CD4-positive, CD25-positive, alpha-beta regulatory T cell (primary cell): ENCODE measurements around the gene SNX33. TPM values are rescaled to one million over a fixed set of nuclear protein-coding genes. Genes with fewer than 3 reads are reported as not detected.
A peak's percentile ranks its signal among the peaks of the same experiment; 100 is the strongest.

Experiments used
- ATAC-seq, 2 donors: fragments of 150-1000 bp; cut with Tn5 transposase; one replicate each; pipeline ENCODE4 v1.10.0; 2021; ENCODE audit warnings: low read depth in 2 of 2, moderate number of reproducible peaks in 2 of 2, moderate library complexity in 1 of 2
- DNase-seq, 3 donors: peaks; one replicate each; pipeline versions ENCODE4 v3.0.0 to v3.0.0-alpha.2; 2012 to 2022; ENCODE audit warnings: mixed read lengths in 1 of 3
- H3K27ac ChIP-seq: one replicate; pipeline ENCODE4 v1.7.0; 2013; ENCODE audit warnings: mild to moderate bottlenecking, low read length; ENCODE audit not compliant: insufficient read depth, poor library complexity, severe bottlenecking
- H3K27me3 ChIP-seq: one replicate; pipeline ENCODE4 v1.7.0; 2013; ENCODE audit warnings: low read length; ENCODE audit not compliant: control insufficient read depth, insufficient read depth
- H3K36me3 ChIP-seq: one replicate; pipeline ENCODE4 v1.7.0; 2013; ENCODE audit warnings: mild to moderate bottlenecking, low read length, moderate library complexity; ENCODE audit not compliant: control insufficient read depth, insufficient read depth
- H3K4me1 ChIP-seq: 2 replicates; pipeline ENCODE4 v1.7.0; 2013; ENCODE audit warnings: mild to moderate bottlenecking, low read length; ENCODE audit not compliant: insufficient read depth, control insufficient read depth, poor library complexity, severe bottlenecking
- H3K4me3 ChIP-seq: one replicate; pipeline ENCODE4 v1.7.0; 2013; ENCODE audit warnings: low read depth, mild to moderate bottlenecking, low read length, moderate library complexity
- H3K9me3 ChIP-seq, 2 experiments: 1 replicate in 1 of 2; 2 replicates in 1 of 2; pipeline ENCODE4 v1.7.0; 2013; ENCODE audit warnings: low read length in 2 of 2, mild to moderate bottlenecking in 1 of 2, moderate library complexity in 1 of 2; ENCODE audit not compliant: control insufficient read depth in 2 of 2
- H3K27ac Mint-ChIP-seq, 3 donors: one replicate each; pipeline ENCODE4 v1.8.0; 2020 to 2022; ENCODE audit warnings: mild to moderate bottlenecking in 3 of 3, mixed read lengths in 3 of 3, moderate library complexity in 2 of 3
- H3K27me3 Mint-ChIP-seq: one replicate; pipeline ENCODE4 v1.8.0; 2022; ENCODE audit warnings: mild to moderate bottlenecking, mixed read lengths
- H3K36me3 Mint-ChIP-seq: one replicate; pipeline ENCODE4 v1.8.0; 2020; ENCODE audit warnings: mixed read lengths
- H3K4me1 Mint-ChIP-seq, 4 donors: one replicate each; pipeline ENCODE4 v1.8.0; 2020 to 2022; ENCODE audit warnings: mixed read lengths in 4 of 4, mild to moderate bottlenecking in 1 of 4
- H3K4me3 Mint-ChIP-seq, 4 donors: one replicate each; pipeline ENCODE4 v1.8.0; 2020 to 2022; ENCODE audit warnings: mild to moderate bottlenecking in 4 of 4, mixed read lengths in 4 of 4, moderate library complexity in 3 of 4
- H3K9me3 Mint-ChIP-seq, 7 donors: one replicate each; pipeline ENCODE4 v1.8.0; 2020 to 2022; ENCODE audit warnings: mixed read lengths in 7 of 7, mild to moderate bottlenecking in 3 of 7, moderate library complexity in 2 of 7
- polyA plus RNA-seq, 4 donors: library from polyadenylated mRNA; unstranded; fragments of 300-500 nt; fragmentation: Illumina TruSeq; gene quantifications; one replicate each; pipeline ENCODE4 v1.2.3, GENCODE V29; 2021
- total RNA-seq: library from RNA; stranded (reverse); gene quantifications from one replicate; pipeline ENCODE4 v1.2.3, GENCODE V29; 2022

SNX33 gene
- total and polyA plus RNA-seq, 5 donors from 2014 or later, result 0.03 to 2.1 (median 0.78) TPM

- peak overlapping the region; percentile 89 to 95 (median 94) for H3K4me3 Mint-ChIP-seq
- H3K27me3 ChIP-seq, result no peaks in the 10 kb centered on the region
- H3K4me3 ChIP-seq, result peak overlapping the region; percentile 95
- peaks cover 7% of the 10 kb centered on the region for H3K36me3 Mint-ChIP-seq
- peak overlapping the region in 2 of 3 donors; percentile 97 to 98 for H3K27ac Mint-ChIP-seq
- no peak for ATAC-seq
- no peaks in the 10 kb centered on the region for H3K9me3 ChIP-seq
- peaks cover 3% of the 10 kb centered on the region for H3K36me3 ChIP-seq
- H3K4me1 Mint-ChIP-seq, result peaks cover 7 to 44% (median 28%) of the 10 kb centered on the region in 4 donors
- no peak for DNase-seq
- H3K27me3 Mint-ChIP-seq, result no peaks in the 10 kb centered on the region
- H3K4me1 ChIP-seq, result peaks cover 40% of the 10 kb centered on the region
- no peak overlapping the region for H3K27ac ChIP-seq
- H3K9me3 Mint-ChIP-seq, result no peaks in the 10 kb centered on the region
Observed at GRCh38 chr15:75637245-75638009, 10.3 kb upstream of the SNX33 start.

DNA sequence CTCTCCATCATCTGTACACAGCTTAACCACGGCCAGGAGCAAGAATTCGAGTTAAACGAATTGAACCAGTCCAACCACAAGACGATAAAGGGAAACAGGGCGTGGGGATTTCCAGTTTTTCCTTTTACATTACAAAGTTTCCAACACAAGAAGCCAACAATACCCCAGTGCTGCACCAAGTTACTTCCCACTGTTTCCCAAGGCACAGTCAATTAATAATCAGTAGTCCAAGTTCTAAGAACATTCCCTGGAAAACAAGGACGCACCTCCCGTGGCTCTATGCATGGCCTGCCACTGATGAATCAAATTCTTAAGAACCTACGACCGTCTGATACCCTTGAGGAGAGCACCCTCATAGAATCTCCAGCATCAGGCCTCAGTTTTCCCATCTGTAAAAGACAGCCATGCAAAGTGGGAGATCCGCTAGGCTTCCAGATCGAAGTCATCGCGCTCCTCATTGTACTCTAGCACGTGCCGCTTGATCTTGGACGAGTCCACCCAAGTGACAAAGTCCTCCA lies 8.5 kb upstream of the SNX33 start:
- DNase-seq, result no peak

DNA sequence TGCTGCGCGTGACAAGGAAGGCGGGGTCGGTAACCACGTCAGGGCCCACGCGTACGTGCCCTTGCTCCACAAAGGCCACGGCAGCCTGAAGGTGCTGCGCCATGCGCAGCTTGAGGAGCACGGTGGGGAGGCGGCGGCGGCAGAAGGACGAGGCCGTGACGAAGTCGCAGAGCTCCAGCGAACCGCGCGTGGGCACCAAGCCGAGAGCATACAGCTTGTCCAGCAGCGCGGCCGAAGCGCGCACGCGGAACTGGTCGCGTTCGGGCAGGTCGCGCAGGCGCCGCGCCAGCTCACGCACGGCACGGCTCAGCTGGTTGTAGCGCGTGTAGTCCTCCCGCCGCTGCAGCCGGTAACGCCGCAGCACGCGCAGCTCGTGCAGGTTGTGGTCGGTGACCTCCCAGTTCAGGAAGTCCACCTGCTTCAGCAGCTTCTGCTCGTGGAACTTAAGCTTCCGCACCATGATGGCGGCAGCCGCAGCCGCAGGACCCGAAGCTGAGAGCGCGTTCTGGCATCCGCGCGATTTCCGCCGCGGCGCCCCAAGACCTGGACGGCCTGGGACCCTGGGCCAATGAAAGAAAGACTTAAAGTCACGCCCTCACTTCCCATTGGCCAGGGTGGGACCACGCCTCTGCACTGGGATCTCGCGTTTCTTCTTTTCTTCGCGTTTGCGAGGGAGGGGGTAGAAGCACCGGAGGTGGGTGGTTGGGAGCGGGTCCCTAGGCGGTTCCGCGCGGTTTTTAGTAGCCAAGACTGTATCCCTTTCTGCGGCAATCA lies 7.8 kb upstream of the SNX33 start, which contains the start of gene IMP3:
IMP3 (minus strand) TSS at position 516 of the 774 bp plus-strand sequence; CDS start at position 460, 56 bp downstream.
- peaks cover 40% of the 10 kb centered on the region for H3K4me1 ChIP-seq

More for the DNA sequence above, 8.5 kb upstream of the SNX33 start:
- ATAC-seq, result no peak
- Mint-ChIP-seq H3K4me3 (peak overlapping the region; percentile 89 to 95 (median 94)), H3K27me3 (no peaks in the 10 kb centered on the region), H3K36me3 (peaks cover 7% of the 10 kb centered on the region), H3K9me3 (no peaks in the 10 kb centered on the region), H3K4me1 (peaks cover 7 to 44% (median 32%) of the 10 kb centered on the region in 4 donors), H3K27ac (peak overlapping the region; percentile 94 to 98 (median 97))
- H3K36me3 ChIP-seq, result peaks cover 3% of the 10 kb centered on the region
- peaks cover 40% of the 10 kb centered on the region for H3K4me1 ChIP-seq
- no peaks in the 10 kb centered on the region for H3K27me3 ChIP-seq
- no peaks in the 10 kb centered on the region for H3K9me3 ChIP-seq
- peak overlapping the region; percentile 95 for H3K4me3 ChIP-seq
- peak overlapping the region; percentile 92 for H3K27ac ChIP-seq

DNA sequence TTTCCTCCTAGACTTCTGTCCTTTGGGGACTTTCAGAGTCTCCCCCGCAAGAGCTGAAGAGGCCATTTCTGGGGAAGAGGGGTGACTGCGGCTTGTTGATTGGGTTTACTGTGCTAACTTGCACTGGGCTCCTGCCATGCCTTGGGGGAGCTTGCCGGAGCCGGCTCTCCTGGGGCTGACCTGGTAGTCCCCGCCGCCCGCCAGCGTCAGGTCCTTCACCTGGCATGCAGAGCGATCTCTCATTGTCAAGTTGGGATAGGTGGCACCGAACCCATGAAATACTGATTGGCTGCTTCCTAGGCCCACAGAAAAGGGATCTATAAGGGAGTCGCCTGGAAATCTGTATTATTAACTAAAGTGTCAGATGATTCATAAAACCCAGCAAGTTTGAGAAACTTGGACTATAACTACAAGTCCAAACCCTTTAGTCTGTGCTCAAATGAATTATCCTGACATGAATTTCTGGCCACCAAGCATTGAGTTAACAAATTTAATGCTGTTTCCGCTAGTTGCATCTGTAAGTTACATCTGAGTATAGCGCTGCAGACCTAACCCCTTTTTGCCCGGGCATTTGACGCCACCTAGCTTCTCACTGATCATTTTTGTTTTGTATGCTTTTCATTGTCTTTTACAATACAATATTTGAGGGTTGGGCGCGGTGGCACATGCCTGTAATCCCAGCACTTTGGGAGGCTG lies 7.1 kb upstream of the SNX33 start:
- Histone ChIP-seq H3K27me3 (no peaks in the 10 kb centered on the region), H3K4me1 (peaks cover 40% of the 10 kb centered on the region), H3K4me3 (peak overlapping the region; percentile 95), H3K27ac (peak overlapping the region; percentile 92), H3K9me3 (no peaks in the 10 kb centered on the region), H3K36me3 (peaks cover 3% of the 10 kb centered on the region)
- Mint-ChIP-seq H3K27ac (peak overlapping the region; percentile 94 to 98 (median 97)), H3K4me3 (peak overlapping the region; percentile 89 to 95 (median 94)), H3K27me3 (no peaks in the 10 kb centered on the region), H3K36me3 (peaks cover 7% of the 10 kb centered on the region), H3K9me3 (no peaks in the 10 kb centered on the region), H3K4me1 (peaks cover 7 to 41% (median 34%) of the 10 kb centered on the region in 4 donors)
- DNase-seq (peak; percentile 33 to 89 (median 79)), ATAC-seq (peak; percentile 32 to 35)

More for the DNA sequence above, 7.8 kb upstream of the SNX33 start, which contains the start of gene IMP3:
- H3K4me1 Mint-ChIP-seq, result peaks cover 7 to 44% (median 33%) of the 10 kb centered on the region in 4 donors
- no peaks in the 10 kb centered on the region for H3K9me3 Mint-ChIP-seq
- peak within 1 kb of the TSS; percentile 94 to 98 (median 97) for H3K27ac Mint-ChIP-seq
- ATAC-seq (peak; percentile 92 to 93), DNase-seq (peak; percentile 91 to 99 (median 95))
- peak within 1 kb of the TSS; percentile 92 for H3K27ac ChIP-seq
- H3K27me3 Mint-ChIP-seq, result no peaks in the 10 kb centered on the region
- peaks cover 7% of the 10 kb centered on the region for H3K36me3 Mint-ChIP-seq
- no peaks in the 10 kb centered on the region for H3K27me3 ChIP-seq
- H3K9me3 ChIP-seq, result no peaks in the 10 kb centered on the region
- peak within 1 kb of the TSS; percentile 95 for H3K4me3 ChIP-seq
- H3K4me3 Mint-ChIP-seq, result peak within 1 kb of the TSS; percentile 89 to 95 (median 94)
- peaks cover 3% of the 10 kb centered on the region for H3K36me3 ChIP-seq

DNA sequence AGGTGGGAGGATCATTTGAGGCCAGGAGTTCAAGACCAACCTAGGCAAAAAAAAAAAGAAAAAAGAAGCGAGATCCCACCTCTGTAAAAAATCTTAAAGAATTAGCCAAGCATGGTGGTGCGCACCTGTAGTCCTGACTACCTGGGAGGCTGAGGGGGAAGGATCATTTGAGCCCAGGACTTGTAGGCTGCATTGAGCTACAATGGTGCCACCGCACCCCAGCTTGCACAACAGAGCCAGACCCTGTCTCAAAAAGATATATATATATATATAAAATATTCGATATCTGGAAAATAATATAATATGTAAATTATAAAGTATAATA lies 6.6 kb upstream of the SNX33 start:
- Mint-ChIP-seq H3K4me1 (peaks cover 7 to 42% (median 34%) of the 10 kb centered on the region in 4 donors), H3K9me3 (no peaks in the 10 kb centered on the region), H3K27me3 (no peaks in the 10 kb centered on the region), H3K4me3 (peak overlapping the region; percentile 89 to 95 (median 94)), H3K36me3 (peaks cover 7% of the 10 kb centered on the region), H3K27ac (peak overlapping the region; percentile 10 to 97 (median 94))
- Histone ChIP-seq H3K27me3 (peaks cover 2% of the 10 kb centered on the region), H3K27ac (peak overlapping the region; percentile 92), H3K4me1 (peaks cover 38% of the 10 kb centered on the region), H3K9me3 (no peaks in the 10 kb centered on the region), H3K36me3 (peaks cover 3% of the 10 kb centered on the region), H3K4me3 (no peak overlapping the region)
- DNase-seq (no peak), ATAC-seq (no peak)

GRCh38 chr15:75641603-75642002 lies 6.1 kb upstream of the SNX33 start:
- Histone ChIP-seq H3K4me1 (peaks cover 40% of the 10 kb centered on the region), H3K4me3 (no peak overlapping the region), H3K27me3 (peaks cover 3% of the 10 kb centered on the region), H3K9me3 (no peaks in the 10 kb centered on the region), H3K36me3 (peaks cover 3% of the 10 kb centered on the region), H3K27ac (no peak overlapping the region)
- H3K36me3 Mint-ChIP-seq, result peaks cover 7% of the 10 kb centered on the region
- ATAC-seq (no peak), DNase-seq (peak in 1 of 3 donors; percentile 19)
- H3K4me3 Mint-ChIP-seq, result no peak overlapping the region
- no peaks in the 10 kb centered on the region for H3K9me3 Mint-ChIP-seq
- no peak overlapping the region for H3K27ac Mint-ChIP-seq
- peaks cover 7 to 46% (median 37%) of the 10 kb centered on the region in 4 donors for H3K4me1 Mint-ChIP-seq
- no peaks in the 10 kb centered on the region for H3K27me3 Mint-ChIP-seq

GRCh38 chr15:75644376-75644775 lies 3.3 kb upstream of the SNX33 start:
- no peak overlapping the region for H3K27ac ChIP-seq
- no peaks in the 10 kb centered on the region for H3K9me3 ChIP-seq
- no peaks in the 10 kb centered on the region for H3K36me3 ChIP-seq
- H3K4me3 ChIP-seq, result no peak overlapping the region
- H3K27me3 ChIP-seq, result peaks cover 3% of the 10 kb centered on the region
- no peak for ATAC-seq
- H3K9me3 Mint-ChIP-seq, result no peaks in the 10 kb centered on the region
- H3K27me3 Mint-ChIP-seq, result no peaks in the 10 kb centered on the region
- peaks cover 7 to 32% (median 23%) of the 10 kb centered on the region in 4 donors for H3K4me1 Mint-ChIP-seq
- no peak overlapping the region for H3K27ac Mint-ChIP-seq
- H3K4me1 ChIP-seq, result peaks cover 34% of the 10 kb centered on the region
- no peak for DNase-seq
- H3K36me3 Mint-ChIP-seq, result no peaks in the 10 kb centered on the region
- H3K4me3 Mint-ChIP-seq, result peak overlapping the region in 1 of 4 donors; percentile 87
